Neural progenitor cell (in vitro differentiated cells): ENCODE data around the gene SHROOM2. TPM values are rescaled to one million over a fixed set of nuclear protein-coding genes. Genes with fewer than 3 reads are reported as not detected.
A peak's percentile ranks its signal among the peaks of the same experiment; 100 is the strongest.

Experiments
- DNase-seq: peaks from one replicate; pipeline ENCODE4 v3.0.0-alpha.2; 2016; ENCODE audit warnings: low spot score
- H2AFZ ChIP-seq: fragments of 200-600 bp; sonication (generic); replicated peaks from 2 replicates; pipeline ENCODE4 v1.6.1; 2016; ENCODE audit warnings: antibody characterized with exemption
- H3F3A ChIP-seq: fragments of 200-600 bp; sonication (generic); 2 replicates; pipeline ENCODE4 v1.6.1; 2016; ENCODE audit warnings: antibody characterized with exemption, low read depth
- H3K27ac ChIP-seq: fragments of 200-600 bp; sonication (generic); 2 replicates; pipeline ENCODE4 v1.5.1; 2016; ENCODE audit warnings: mild to moderate bottlenecking
- H3K27me3 ChIP-seq: fragments of 200-600 bp; sonication (generic); 2 replicates; pipeline ENCODE4 v1.6.1; 2016; ENCODE audit warnings: mild to moderate bottlenecking, moderate library complexity
- H3K36me3 ChIP-seq: fragments of 200-600 bp; sonication (generic); 2 replicates; pipeline ENCODE4 v1.5.1; 2016
- H3K4me1 ChIP-seq: fragments of 200-600 bp; sonication (generic); 2 replicates; pipeline ENCODE4 v1.6.1; 2016; ENCODE audit warnings: mixed run types
- H3K4me2 ChIP-seq: fragments of 200-600 bp; sonication (generic); 2 replicates; pipeline ENCODE4 v1.6.1; 2016
- H3K4me3 ChIP-seq: fragments of 200-600 bp; sonication (generic); 2 replicates; pipeline ENCODE4 v1.5.1; 2016
- H3K79me2 ChIP-seq: fragments of 200-600 bp; sonication (generic); 2 replicates; pipeline ENCODE4 v1.6.1; 2016; ENCODE audit warnings: low read depth
- H3K9ac ChIP-seq: fragments of 200-600 bp; sonication (generic); 2 replicates; pipeline ENCODE4 v1.6.1; 2016
- H3K9me3 ChIP-seq: fragments of 200-600 bp; sonication (generic); 2 replicates; pipeline ENCODE4 v1.5.1; 2016; ENCODE audit warnings: low read depth
- H4K20me1 ChIP-seq: fragments of 200-600 bp; sonication (generic); 2 replicates; pipeline ENCODE4 v1.6.1; 2016; ENCODE audit warnings: low read depth
- H3K27ac Mint-ChIP-seq: 3 replicates; pipeline ENCODE4 v1.8.0; 2021; ENCODE audit warnings: mixed read lengths
- H3K27me3 Mint-ChIP-seq: 2 replicates; pipeline ENCODE4 v1.8.0; 2022; ENCODE audit warnings: low read depth, mild to moderate bottlenecking, inconsistent platforms, moderate library complexity, mixed read lengths; ENCODE audit not compliant: insufficient read depth
- H3K36me3 Mint-ChIP-seq: 3 replicates; pipeline ENCODE4 v1.8.0; 2021; ENCODE audit warnings: mixed read lengths
- H3K4me1 Mint-ChIP-seq: 3 replicates; pipeline ENCODE4 v1.8.0; 2021; ENCODE audit warnings: mixed read lengths
- H3K4me3 Mint-ChIP-seq: 3 replicates; pipeline ENCODE4 v1.8.0; 2021; ENCODE audit warnings: mild to moderate bottlenecking, moderate library complexity, mixed read lengths
- H3K9me3 Mint-ChIP-seq: 3 replicates; pipeline ENCODE4 v1.8.0; 2020; ENCODE audit warnings: mixed read lengths
- CTCF ChIP-seq: fragments of 200-600 bp; sonication (generic); IDR thresholded peaks from 2 replicates; pipeline ENCODE4 v1.5.1; 2017; ENCODE audit warnings: antibody characterized with exemption, mild to moderate bottlenecking
- EZH2 ChIP-seq: fragments of 200-600 bp; sonication (generic); IDR thresholded peaks from 2 replicates; pipeline ENCODE4 v1.6.1; 2017; ENCODE audit warnings: antibody characterized with exemption, mild to moderate bottlenecking, moderate library complexity
- EZH2phosphoT487 ChIP-seq: fragments of 200-600 bp; sonication (generic); IDR thresholded peaks from 2 replicates; pipeline ENCODE4 v1.6.1; 2017; ENCODE audit warnings: antibody characterized with exemption
- total RNA-seq: library from RNA; depleted of rRNA; stranded (reverse); fragments of >200 nt; gene quantifications from 2 replicates; pipeline ENCODE4 v1.2.3, GENCODE V29; 2015; ENCODE audit warnings: low replicate concordance

Gene SHROOM2
- total RNA-seq, 1 donor from 2014 or later, result 9.1 TPM

GRCh38 chrX:9902656-9903055, 116.4 kb downstream of the SHROOM2 start:
- no peak for TF ChIP-seq EZH2
- TF ChIP-seq EZH2phosphoT487, result no peak
- no peaks in the 10 kb centered on the region for H3K27me3 ChIP-seq
- H3K9me3 Mint-ChIP-seq, result peaks cover 4% of the 10 kb centered on the region

GRCh38 chrX:9903146-9903545, 116.9 kb downstream of the SHROOM2 start:
- Histone ChIP-seq H3K79me2 (no peaks in the 10 kb centered on the region), H3K27me3 (no peaks in the 10 kb centered on the region), H3K4me2 (no peak overlapping the region), H3F3A (no peaks in the 10 kb centered on the region), H3K9me3 (no peaks in the 10 kb centered on the region), H3K9ac (no peak overlapping the region), H3K4me1 (no peaks in the 10 kb centered on the region), H2AFZ (no peak overlapping the region), H4K20me1 (no peaks in the 10 kb centered on the region), H3K36me3 (no peaks in the 10 kb centered on the region), H3K27ac (no peak overlapping the region), H3K4me3 (no peak overlapping the region)
- no peak for DNase-seq
- peaks cover 11% of the 10 kb centered on the region for H3K27me3 Mint-ChIP-seq
- no peak overlapping the region for H3K4me3 Mint-ChIP-seq
- peaks cover 44% of the 10 kb centered on the region for H3K4me1 Mint-ChIP-seq
- TF ChIP-seq EZH2 (no peak), EZH2phosphoT487 (no peak), CTCF (no peak)
- peaks cover 13% of the 10 kb centered on the region for H3K36me3 Mint-ChIP-seq
- peaks cover 4% of the 10 kb centered on the region for H3K9me3 Mint-ChIP-seq
- H3K27ac Mint-ChIP-seq, result peak overlapping the region; percentile 81

More at GRCh38 chrX:9902656-9903055, 116.4 kb downstream of the SHROOM2 start:
- no peaks in the 10 kb centered on the region for H3K36me3 ChIP-seq
- H3K4me2 ChIP-seq, result no peak overlapping the region
- no peak overlapping the region for H3K4me3 ChIP-seq
- H3K4me3 Mint-ChIP-seq, result no peak overlapping the region
- H3K27me3 Mint-ChIP-seq, result peaks cover 11% of the 10 kb centered on the region
- H2AFZ ChIP-seq, result no peak overlapping the region
- H3K27ac Mint-ChIP-seq, result no peak overlapping the region
- no peak for DNase-seq
- no peaks in the 10 kb centered on the region for H3K9me3 ChIP-seq
- no peak overlapping the region for H3K9ac ChIP-seq
- H3K79me2 ChIP-seq, result no peaks in the 10 kb centered on the region
- no peak overlapping the region for H3K27ac ChIP-seq
- H3K4me1 ChIP-seq, result no peaks in the 10 kb centered on the region
- H3K4me1 Mint-ChIP-seq, result peaks cover 49% of the 10 kb centered on the region
- no peaks in the 10 kb centered on the region for H3F3A ChIP-seq
- no peaks in the 10 kb centered on the region for H4K20me1 ChIP-seq
- H3K36me3 Mint-ChIP-seq, result peaks cover 15% of the 10 kb centered on the region

GRCh38 chrX:9905288-9905687, 119.1 kb downstream of the SHROOM2 start:
- no peak for DNase-seq
- Mint-ChIP-seq H3K27ac (peak overlapping the region; percentile 64), H3K4me1 (peaks cover 29% of the 10 kb centered on the region), H3K27me3 (peaks cover 10% of the 10 kb centered on the region), H3K9me3 (peaks cover 4% of the 10 kb centered on the region), H3K36me3 (peaks cover 12% of the 10 kb centered on the region), H3K4me3 (no peak overlapping the region)
- Histone ChIP-seq H3K27me3 (no peaks in the 10 kb centered on the region), H3F3A (no peaks in the 10 kb centered on the region), H3K9me3 (no peaks in the 10 kb centered on the region), H3K4me3 (no peak overlapping the region), H3K4me1 (no peaks in the 10 kb centered on the region), H2AFZ (no peak overlapping the region), H3K4me2 (no peak overlapping the region), H4K20me1 (no peaks in the 10 kb centered on the region), H3K36me3 (no peaks in the 10 kb centered on the region), H3K9ac (no peak overlapping the region), H3K27ac (no peak overlapping the region), H3K79me2 (no peaks in the 10 kb centered on the region)
- no peak for TF ChIP-seq EZH2
- TF ChIP-seq CTCF, result no peak
- TF ChIP-seq EZH2phosphoT487, result no peak

- no peaks in the 10 kb centered on the region for H3K36me3 ChIP-seq
- no peaks in the 10 kb centered on the region for H3F3A ChIP-seq
- no peak overlapping the region for H3K4me2 ChIP-seq
- H3K9ac ChIP-seq, result no peak overlapping the region
- H3K27ac ChIP-seq, result no peak overlapping the region
- no peak overlapping the region for H3K4me3 ChIP-seq
- peaks cover 26% of the 10 kb centered on the region for H3K4me1 Mint-ChIP-seq
- H3K9me3 ChIP-seq, result no peaks in the 10 kb centered on the region
- no peaks in the 10 kb centered on the region for H4K20me1 ChIP-seq
- TF ChIP-seq CTCF (no peak), EZH2 (no peak)
- H3K4me1 ChIP-seq, result no peaks in the 10 kb centered on the region
- H3K36me3 Mint-ChIP-seq, result peaks cover 12% of the 10 kb centered on the region
- peaks cover 4% of the 10 kb centered on the region for H3K9me3 Mint-ChIP-seq
- no peaks in the 10 kb centered on the region for H3K79me2 ChIP-seq
- H3K27ac Mint-ChIP-seq, result peak overlapping the region; percentile 64
- H3K27me3 ChIP-seq, result no peaks in the 10 kb centered on the region
- H2AFZ ChIP-seq, result no peak overlapping the region
- peaks cover 10% of the 10 kb centered on the region for H3K27me3 Mint-ChIP-seq
- no peak overlapping the region for H3K4me3 Mint-ChIP-seq
- DNase-seq, result no peak
Observed at GRCh38 chrX:9905721-9906120, 119.5 kb downstream of the SHROOM2 start.
